PC-3 (cell line): ENCODE results near the gene CASZ1. TPM values are rescaled to one million over a fixed set of nuclear protein-coding genes. Genes with fewer than 3 reads are reported as not detected.

Experiments
- ATAC-seq: fragments of 200-7000 bp; cut with Tn5 transposase; 2 replicates; pipeline ENCODE4 v1.9.1; 2020; ENCODE audit warnings: mild to moderate bottlenecking, moderate library complexity
- BruUV-seq: library from RNA; stranded (reverse); fragments of 400-500 nt; replicated peaks from 2 replicates; lab custom pipeline; 2021; lab: Mats Ljungman, UMichigan
- CTCF ChIA-PET: fragments of 300-600 bp; sonication (Branson Sonifier 250); formaldehyde crosslinking; loops from one replicate; lab custom pipeline; 2022; ENCODE audit warnings: antibody characterized with exemption; lab: Charles Lee
- POLR2A ChIA-PET: fragments of 300-600 bp; sonication (Branson Sonifier 250); formaldehyde crosslinking; loops from one replicate; lab custom pipeline; 2022; ENCODE audit warnings: antibody characterized with exemption; ENCODE audit not compliant: unreplicated experiment; lab: Charles Lee
- DNase-seq: peaks from one replicate; pipeline ENCODE4 v3.0.0-alpha.2; 2015
- H2AFZ ChIP-seq: fragments of 300-600 bp; sonication (generic); 2 replicates; pipeline ENCODE4 v1.6.0; 2016; ENCODE audit warnings: antibody characterized with exemption, low read length
- H3F3A ChIP-seq: fragments of 300-600 bp; sonication (generic); one replicate; pipeline ENCODE4 v1.6.0; 2017; ENCODE audit warnings: antibody characterized with exemption, low read length, control low read depth, mild to moderate bottlenecking; ENCODE audit not compliant: unreplicated experiment
- H3K27ac ChIP-seq: fragments of 300-600 bp; sonication (generic); 2 replicates; pipeline ENCODE4 v1.5.1; 2016; ENCODE audit warnings: mild to moderate bottlenecking, low read length
- H3K27me3 ChIP-seq: fragments of 300-600 bp; sonication (generic); 2 replicates; pipeline ENCODE4 v1.6.1; 2016; ENCODE audit warnings: low read length, mixed read lengths
- H3K36me3 ChIP-seq: fragments of 300-600 bp; sonication (generic); 2 replicates; pipeline ENCODE4 v1.6.1; 2016; ENCODE audit warnings: low read depth, mixed run types, low read length, mixed read lengths
- H3K4me1 ChIP-seq: fragments of 300-600 bp; sonication (generic); 2 replicates; pipeline ENCODE4 v1.5.1; 2016; ENCODE audit warnings: low read length; ENCODE audit not compliant: insufficient read depth
- H3K4me2 ChIP-seq: fragments of 300-600 bp; sonication (generic); 2 replicates; pipeline ENCODE4 v1.6.0; 2016; ENCODE audit warnings: low read length
- H3K4me3 ChIP-seq: fragments of 300-600 bp; sonication (generic); 2 replicates; pipeline ENCODE4 v1.5.1; 2016; ENCODE audit warnings: mild to moderate bottlenecking, low read length, mixed read lengths
- H3K79me2 ChIP-seq: fragments of 300-600 bp; sonication (generic); 2 replicates; pipeline ENCODE4 v1.6.1; 2017; ENCODE audit warnings: low read length, mixed read lengths
- H3K9ac ChIP-seq: fragments of 300-600 bp; sonication (generic); 2 replicates; pipeline ENCODE4 v1.6.0; 2016; ENCODE audit warnings: mild to moderate bottlenecking, low read length
- H3K9me2 ChIP-seq: fragments of 300-600 bp; sonication (generic); replicated peaks from 2 replicates; pipeline ENCODE4 v1.6.1; 2016; ENCODE audit warnings: mixed run types, low read length, mixed read lengths
- H3K9me3 ChIP-seq: fragments of 300-600 bp; sonication (generic); 2 replicates; pipeline ENCODE4 v1.6.1; 2016; ENCODE audit warnings: low read length, mixed read lengths
- H4K20me1 ChIP-seq: fragments of 300-600 bp; sonication (generic); 2 replicates; pipeline ENCODE4 v1.6.1; 2016; ENCODE audit warnings: low read length, mixed read lengths
- EZH2 ChIP-seq: fragments of 300-600 bp; sonication (generic); IDR thresholded peaks from one replicate; pipeline ENCODE4 v1.6.1; 2017; ENCODE audit warnings: antibody characterized with exemption, mild to moderate bottlenecking, low read length; ENCODE audit not compliant: unreplicated experiment
- EZH2phosphoT487 ChIP-seq: fragments of 300-600 bp; sonication (generic); IDR thresholded peaks from 2 replicates; pipeline ENCODE4 v1.6.1; 2018; ENCODE audit warnings: mild to moderate bottlenecking, antibody characterized with exemption, low read length, borderline replicate concordance
- intact Hi-C: fragments of 100-400 bp; cut with micrococcal nuclease; formaldehyde crosslinking; loops from 2 replicates; pipeline ENCODE4 v1.9.0; 2023
- total RNA-seq: library from RNA; depleted of rRNA; stranded (reverse); fragments of >200 nt; gene quantifications from 2 replicates; pipeline ENCODE4 v1.2.3, GENCODE V29; 2014
- TF ChIP-seq, protein P1 (sequence below): fragments of 300-600 bp; sonication (generic); conservative IDR thresholded peaks from 2 replicates; pipeline ENCODE4 v1.5.1; 2017; ENCODE audit warnings: antibody characterized with exemption, low read depth, mild to moderate bottlenecking, low read length

The CASZ1 gene
- total RNA-seq, 1 experiment from 2014 or later: 12.8 TPM

GRCh38 chr1:10685808-10686403 is 110.5 kb downstream of the CASZ1 start:
- peak overlapping the region; percentile 77 for H3K9ac ChIP-seq
- no peaks in the 10 kb centered on the region for H4K20me1 ChIP-seq
- H3F3A ChIP-seq: no peaks in the 10 kb centered on the region
- ChIA-PET POLR2A (interaction anchor here (0.6 kb wide), 1 partner anchor 39 kb away, joined by 15 read pairs; no protein-coding TSS in a partner anchor), CTCF (no interaction called here)
- H3K36me3 ChIP-seq: no peaks in the 10 kb centered on the region
- peak overlapping the region; percentile 49 for H3K4me3 ChIP-seq
- no peaks in the 10 kb centered on the region for H3K9me2 ChIP-seq
- H3K79me2 ChIP-seq: no peaks in the 10 kb centered on the region
- H3K27me3 ChIP-seq: no peaks in the 10 kb centered on the region
- no TSS peak for BruUV-seq
- peak; percentile 43 for ATAC-seq
- peak overlapping the region; percentile 94 for H3K27ac ChIP-seq
- peak overlapping the region; percentile 67 for H2AFZ ChIP-seq
- peak; percentile 67 for DNase-seq
- TF ChIP-seq, protein P1, sequence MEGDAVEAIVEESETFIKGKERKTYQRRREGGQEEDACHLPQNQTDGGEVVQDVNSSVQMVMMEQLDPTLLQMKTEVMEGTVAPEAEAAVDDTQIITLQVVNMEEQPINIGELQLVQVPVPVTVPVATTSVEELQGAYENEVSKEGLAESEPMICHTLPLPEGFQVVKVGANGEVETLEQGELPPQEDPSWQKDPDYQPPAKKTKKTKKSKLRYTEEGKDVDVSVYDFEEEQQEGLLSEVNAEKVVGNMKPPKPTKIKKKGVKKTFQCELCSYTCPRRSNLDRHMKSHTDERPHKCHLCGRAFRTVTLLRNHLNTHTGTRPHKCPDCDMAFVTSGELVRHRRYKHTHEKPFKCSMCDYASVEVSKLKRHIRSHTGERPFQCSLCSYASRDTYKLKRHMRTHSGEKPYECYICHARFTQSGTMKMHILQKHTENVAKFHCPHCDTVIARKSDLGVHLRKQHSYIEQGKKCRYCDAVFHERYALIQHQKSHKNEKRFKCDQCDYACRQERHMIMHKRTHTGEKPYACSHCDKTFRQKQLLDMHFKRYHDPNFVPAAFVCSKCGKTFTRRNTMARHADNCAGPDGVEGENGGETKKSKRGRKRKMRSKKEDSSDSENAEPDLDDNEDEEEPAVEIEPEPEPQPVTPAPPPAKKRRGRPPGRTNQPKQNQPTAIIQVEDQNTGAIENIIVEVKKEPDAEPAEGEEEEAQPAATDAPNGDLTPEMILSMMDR: no peak
- TF ChIP-seq EZH2 (no peak), EZH2phosphoT487 (no peak)
- intact Hi-C loops: no loop called here
- H3K9me3 ChIP-seq: no peaks in the 10 kb centered on the region
- peaks cover 25% of the 10 kb centered on the region for H3K4me1 ChIP-seq
- peak overlapping the region; percentile 78 for H3K4me2 ChIP-seq

DNA sequence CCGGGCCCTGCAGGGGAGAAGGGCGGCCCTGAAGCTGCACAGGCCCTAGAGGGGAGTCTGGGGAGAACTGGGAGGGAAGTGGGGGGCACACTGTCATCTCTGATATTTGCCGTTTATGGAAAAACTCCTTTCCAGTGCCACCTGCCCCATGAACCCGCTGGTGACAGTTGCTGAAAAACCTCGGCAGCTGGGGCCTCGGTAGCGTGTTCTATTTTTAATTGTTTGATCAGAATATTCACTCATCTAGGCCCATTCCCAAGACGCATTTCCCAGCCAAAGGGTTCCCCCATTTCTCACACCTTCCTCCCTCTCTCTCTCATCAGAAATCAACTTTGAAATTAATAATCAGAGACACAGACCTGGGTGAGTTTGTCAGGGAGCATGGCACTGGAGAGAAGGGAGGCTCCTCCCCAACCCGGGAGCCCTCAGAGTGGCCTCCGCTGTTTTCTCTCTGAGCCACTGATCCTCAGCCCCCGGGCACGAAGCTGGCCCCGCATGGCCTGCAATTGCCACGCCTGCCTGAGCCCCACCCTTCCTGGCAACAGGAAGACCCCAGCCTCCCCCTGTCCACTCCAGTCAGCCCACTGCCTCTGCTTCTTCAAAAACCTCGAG is 111.1 kb downstream of the CASZ1 start:
- peak overlapping the region; percentile 77 for H3K9ac ChIP-seq
- no peak for ATAC-seq
- no TSS peak for BruUV-seq
- ChIA-PET CTCF (no interaction called here), POLR2A (no interaction called here)
- no peak overlapping the region for H2AFZ ChIP-seq
- no peaks in the 10 kb centered on the region for H3K9me3 ChIP-seq
- no peak overlapping the region for H3K4me3 ChIP-seq
- no peaks in the 10 kb centered on the region for H3K27me3 ChIP-seq
- H3K27ac ChIP-seq: peak overlapping the region; percentile 94
- no peaks in the 10 kb centered on the region for H3F3A ChIP-seq
- TF ChIP-seq, protein P1: no peak
- no peak for TF ChIP-seq EZH2phosphoT487
- intact Hi-C loops: no loop called here
- H3K4me1 ChIP-seq: peaks cover 25% of the 10 kb centered on the region
- H3K79me2 ChIP-seq: no peaks in the 10 kb centered on the region
- H3K4me2 ChIP-seq: 0 out of 2 replicates have a peak overlapping the region, but pooled peaks have one; percentile 78
- no peaks in the 10 kb centered on the region for H3K9me2 ChIP-seq
- no peak for DNase-seq
- H4K20me1 ChIP-seq: no peaks in the 10 kb centered on the region
- no peaks in the 10 kb centered on the region for H3K36me3 ChIP-seq

GRCh38 chr1:10684221-10684620 is 112.2 kb downstream of the CASZ1 start:
- no peaks in the 10 kb centered on the region for H4K20me1 ChIP-seq
- no peak overlapping the region for H3K4me3 ChIP-seq
- intact Hi-C loops: no loop called here
- ChIA-PET CTCF (no interaction called here), POLR2A (no interaction called here)
- no TSS peak for BruUV-seq
- H3K9me3 ChIP-seq: no peaks in the 10 kb centered on the region
- no peak for ATAC-seq
- no peak overlapping the region for H2AFZ ChIP-seq
- H3K27ac ChIP-seq: no peak overlapping the region
- no peaks in the 10 kb centered on the region for H3F3A ChIP-seq
- no peaks in the 10 kb centered on the region for H3K79me2 ChIP-seq
- H3K36me3 ChIP-seq: no peaks in the 10 kb centered on the region
- no peak overlapping the region for H3K9ac ChIP-seq
- no peak for TF ChIP-seq EZH2
- TF ChIP-seq EZH2phosphoT487: no peak
- TF ChIP-seq, protein P1: no peak
- DNase-seq: no peak
- no peaks in the 10 kb centered on the region for H3K27me3 ChIP-seq
- no peak overlapping the region for H3K4me2 ChIP-seq
- no peaks in the 10 kb centered on the region for H3K9me2 ChIP-seq
- H3K4me1 ChIP-seq: peaks cover 25% of the 10 kb centered on the region
